Measurements from ENCODE around the gene RGS7. TPM values are rescaled to one million over a fixed set of nuclear protein-coding genes. Genes with fewer than 3 reads are reported as not detected.
A peak's percentile ranks its signal among the peaks of the same experiment; 100 is the strongest.
"Not testable (repeated sequence)": the region's sequence is repeated elsewhere in the genome, so short reads cannot be mapped to it uniquely, and the experiment has no call there.

Gene RGS7
- total RNA-seq, 1 donor from 2014 or later = under 0.01 TPM

- no peak for DNase-seq
Measured at GRCh38 chr1:240829487-240829886, 527.5 kb downstream of the RGS7 start.

GRCh38 chr1:240827786-240828185 is 529.2 kb downstream of the RGS7 start:
- no peak for DNase-seq

- no peak for DNase-seq
Measured at GRCh38 chr1:240824238-240824637, 532.8 kb downstream of the RGS7 start.

GRCh38 chr1:240823357-240823756 is 533.6 kb downstream of the RGS7 start:
- DNase-seq = no peak

GRCh38 chr1:240821925-240822324 is 535.1 kb downstream of the RGS7 start:
- no peak for DNase-seq

- no peak for DNase-seq
Measured at GRCh38 chr1:240820816-240821215, 536.2 kb downstream of the RGS7 start.

- no peak for DNase-seq
Measured at GRCh38 chr1:240816472-240816871, 540.5 kb downstream of the RGS7 start.

GRCh38 chr1:240813720-240814119 is 543.3 kb downstream of the RGS7 start:
- no peak for DNase-seq

GRCh38 chr1:240811256-240811655 is 545.7 kb downstream of the RGS7 start:
- DNase-seq = no peak

GRCh38 chr1:240808381-240808780 is 548.6 kb downstream of the RGS7 start:
- DNase-seq = no peak

- no peak for DNase-seq
Measured at GRCh38 chr1:240806200-240806745, 550.7 kb downstream of the RGS7 start.

- peak; percentile 20 for DNase-seq
Measured at GRCh38 chr1:240804475-240804874, 552.5 kb downstream of the RGS7 start.

- peak; percentile 67 for DNase-seq
Measured at GRCh38 chr1:240803151-240803550, 553.9 kb downstream of the RGS7 start.

GRCh38 chr1:240802271-240802670 is 554.7 kb downstream of the RGS7 start:
- DNase-seq = no peak

- no peak for DNase-seq
Measured at GRCh38 chr1:240801442-240801841, 555.6 kb downstream of the RGS7 start.

GRCh38 chr1:240800291-240800690 is 556.7 kb downstream of the RGS7 start:
- no peak for DNase-seq

- peak; percentile 27 for DNase-seq
Measured at GRCh38 chr1:240797050-240797449, 560.0 kb downstream of the RGS7 start.

- DNase-seq = no peak
Measured at GRCh38 chr1:240794046-240794843, 562.8 kb downstream of the RGS7 start.

GRCh38 chr1:240792915-240793529 is 564.0 kb downstream of the RGS7 start:
- DNase-seq = no peak

GRCh38 chr1:240790856-240791255 is 566.1 kb downstream of the RGS7 start:
- no peak for DNase-seq

- DNase-seq = no peak
Measured at GRCh38 chr1:240786880-240787279, 570.1 kb downstream of the RGS7 start.

- DNase-seq = no peak
Measured at GRCh38 chr1:240784776-240785175, 572.2 kb downstream of the RGS7 start.

- DNase-seq = not testable (repeated sequence)
Measured at GRCh38 chr1:240783728-240784137, 573.3 kb downstream of the RGS7 start.

- DNase-seq = no peak
Measured at GRCh38 chr1:240776237-240776636, 580.8 kb downstream of the RGS7 start.
